Mammary epithelial cell (primary cell): ENCODE data around the gene MED4.

Source experiments
- CTCF ChIP-seq, 2 donors: IDR thresholded peaks in 1 of 2; conservative IDR thresholded peaks in 1 of 2; 2 replicates each; pipeline ENCODE4 v1.5.1; 2011 to 2012; ENCODE audit warnings: inconsistent platforms in 2 of 2, low read length in 2 of 2, mild to moderate bottlenecking in 2 of 2, control low read depth in 1 of 2, low read depth in 1 of 2; ENCODE audit not compliant: insufficient read depth in 1 of 2; ENCODE audit errors: extremely low read depth in 1 of 2
- EZH2 ChIP-seq: IDR thresholded peaks from 2 replicates; pipeline ENCODE4 v1.6.1; 2012; ENCODE audit warnings: low read length, inconsistent platforms, borderline replicate concordance

DNA sequence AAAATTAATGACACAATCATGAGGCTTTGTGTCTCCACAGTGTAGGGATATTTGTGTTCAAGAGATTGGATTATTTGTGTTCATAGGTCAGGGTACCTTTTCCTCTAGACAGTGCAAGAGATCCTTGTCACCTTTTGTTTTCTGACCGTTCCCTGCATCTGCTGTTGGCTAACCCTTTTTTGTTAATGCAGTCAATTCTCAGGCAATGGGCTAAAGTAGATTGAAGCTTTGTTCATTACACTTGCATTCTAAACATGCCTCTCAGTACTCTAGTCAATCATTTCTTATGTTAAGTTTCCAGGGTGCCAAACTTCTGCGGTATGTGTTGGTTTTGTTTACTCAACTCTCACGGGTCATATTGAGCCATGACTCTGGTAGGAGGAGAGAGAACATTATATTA lies 1.8 kb upstream of the MED4 start:
- no peak for TF ChIP-seq CTCF (conservative IDR thresholded peaks at IDR 0.05 in 1 of 2, IDR thresholded peaks at IDR 0.05 in 1 of 2; ENCODE audit: extremely low read depth in 1 of 2, insufficient read depth in 1 of 2, low read depth in 1 of 2, low read length in 2 of 2)
- TF ChIP-seq EZH2: no peak
